ENCODE measurements around the gene QSOX1. TPM values are rescaled to one million over a fixed set of nuclear protein-coding genes. Genes with fewer than 3 reads are reported as not detected.

Gene QSOX1
- total RNA-seq, 1 experiment from 2014 or later, result 192 TPM

DNA sequence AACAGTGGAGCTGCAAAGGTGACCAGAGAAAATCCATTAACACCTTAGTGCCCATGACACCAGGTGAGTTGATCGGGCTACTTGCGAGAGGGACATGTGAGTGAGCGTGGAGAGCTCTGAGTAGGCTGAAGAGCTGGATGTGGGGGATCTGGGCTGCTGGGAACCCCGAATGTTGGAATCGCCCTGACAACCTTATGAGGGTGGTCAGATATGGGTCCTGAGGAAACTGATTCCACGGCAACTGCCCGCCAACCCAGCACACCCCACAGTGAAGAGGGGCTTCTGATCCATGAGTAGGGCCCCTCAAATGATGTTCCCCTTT is 705 bp upstream of the QSOX1 start:
- peaks cover 56% of the 10 kb centered on the region for H3K4me1 ChIP-seq (ENCODE audit: insufficient read depth, low read length)
- ChIA-PET POLR2A (ENCODE audit: unreplicated experiment) (interaction anchor here (0.6 to 1.0 kb wide), 12 partner anchors 24 to 884 kb away, joined by 3 to 17 read pairs (median 6); no protein-coding TSS in a partner anchor), CTCF (no interaction called here)
- H3K36me3 ChIP-seq (ENCODE audit: low read depth, low read length), result peaks cover 8% of the 10 kb centered on the region; the same call in 1 of the 2 replicates
- H3K4me2 ChIP-seq (ENCODE audit: low read length), result peak overlapping the region; percentile 85
- peak overlapping the region; percentile 70 for H3K4me3 ChIP-seq (ENCODE audit: low read length)
- H3K27ac ChIP-seq (ENCODE audit: low read length), result peak overlapping the region; percentile 58
- no TSS peak for BruUV-seq (replicated peaks)
- peaks cover 33% of the 10 kb centered on the region for H4K20me1 ChIP-seq (ENCODE audit: low read length)
- no peaks in the 10 kb centered on the region for H3K27me3 ChIP-seq (ENCODE audit: low read length)
- no peaks in the 10 kb centered on the region for H3K9me3 ChIP-seq (ENCODE audit: low read length)
- DNase-seq (no peak), ATAC-seq (no peak)
- intact Hi-C loops (cut with micrococcal nuclease), result no loop called here
- peak overlapping the region; percentile 82 for H3K9ac ChIP-seq (ENCODE audit: low read length)
- H2AFZ ChIP-seq (ENCODE audit: low read length), result peak overlapping the region; percentile 72
- peaks cover 48% of the 10 kb centered on the region for H3K79me2 ChIP-seq (ENCODE audit: low read length)
- TF ChIP-seq CTCF (conservative IDR thresholded peaks at IDR 0.05; ENCODE audit: low read depth, low read length) (no peak), EZH2phosphoT487 (IDR thresholded peaks at IDR 0.05; ENCODE audit: borderline replicate concordance, low read length) (no peak), EZH2 (IDR thresholded peaks at IDR 0.05; ENCODE audit: low read length, unreplicated experiment) (no peak)
- no peaks in the 10 kb centered on the region for H3K9me2 ChIP-seq (replicated peaks; ENCODE audit: low read length)
- no peaks in the 10 kb centered on the region for H3F3A ChIP-seq (ENCODE audit: low read length, unreplicated experiment)

GRCh38 chr1:180155182-180155682 is 563 bp downstream of the QSOX1 start:
- Histone ChIP-seq H2AFZ (ENCODE audit: low read length) (no peak overlapping the region), H3K79me2 (ENCODE audit: low read length) (peaks cover 61% of the 10 kb centered on the region), H3K9ac (ENCODE audit: low read length) (peak overlapping the region; percentile 93), H3K9me2 (replicated peaks; ENCODE audit: low read length) (no peaks in the 10 kb centered on the region), H3F3A (ENCODE audit: low read length, unreplicated experiment) (no peaks in the 10 kb centered on the region), H3K36me3 (ENCODE audit: low read depth, low read length) (peaks cover 21% of the 10 kb centered on the region), H3K4me2 (ENCODE audit: low read length) (peak overlapping the region; percentile 87), H3K4me3 (ENCODE audit: low read length) (peak overlapping the region; percentile 99), H3K9me3 (ENCODE audit: low read length) (no peaks in the 10 kb centered on the region), H3K27me3 (ENCODE audit: low read length) (no peaks in the 10 kb centered on the region), H4K20me1 (ENCODE audit: low read length) (peaks cover 46% of the 10 kb centered on the region), H3K27ac (ENCODE audit: low read length) (peak overlapping the region; percentile 99), H3K4me1 (ENCODE audit: insufficient read depth, low read length) (peaks cover 65% of the 10 kb centered on the region)
- TF ChIP-seq CTCF (conservative IDR thresholded peaks at IDR 0.05; ENCODE audit: low read depth, low read length), result no peak
- TF ChIP-seq EZH2phosphoT487 (IDR thresholded peaks at IDR 0.05; ENCODE audit: borderline replicate concordance, low read length), result no peak
- TF ChIP-seq EZH2 (IDR thresholded peaks at IDR 0.05; ENCODE audit: low read length, unreplicated experiment), result no peak
- DNase-seq, result no peak
- intact Hi-C loops (cut with micrococcal nuclease), result loop anchor here (5.0 kb wide), 2 partner anchors 203 to 273 kb away; partner anchors contain the start of genes CEP350 and TOR1AIP1
- ChIA-PET CTCF (no interaction called here), POLR2A (ENCODE audit: unreplicated experiment) (interaction anchor here (0.7 to 1.0 kb wide), 2 partner anchors 32 to 35 kb away, joined by 6 to 14 read pairs; no protein-coding TSS in a partner anchor)
- no peak for ATAC-seq
- BruUV-seq (replicated peaks), result no TSS peak

- no peaks in the 10 kb centered on the region for H3K27me3 ChIP-seq (ENCODE audit: low read length)
- no peak for DNase-seq
- ATAC-seq, result no peak
- ChIA-PET CTCF (interaction anchor here (0.5 kb wide), 1 partner anchor 61 kb away, joined by 3 read pairs; no protein-coding TSS in a partner anchor), POLR2A (ENCODE audit: unreplicated experiment) (no interaction called here)
- H3K36me3 ChIP-seq (ENCODE audit: low read depth, low read length), result peaks cover 27% of the 10 kb centered on the region
- peaks cover 57% of the 10 kb centered on the region for H3K4me1 ChIP-seq (ENCODE audit: insufficient read depth, low read length)
- no TSS peak for BruUV-seq (replicated peaks)
- no peaks in the 10 kb centered on the region for H3F3A ChIP-seq (ENCODE audit: low read length, unreplicated experiment)
- peak overlapping the region; percentile 87 for H3K4me2 ChIP-seq (ENCODE audit: low read length)
- H2AFZ ChIP-seq (ENCODE audit: low read length), result no peak overlapping the region
- no peaks in the 10 kb centered on the region for H3K9me3 ChIP-seq (ENCODE audit: low read length)
- H3K9me2 ChIP-seq (replicated peaks; ENCODE audit: low read length), result no peaks in the 10 kb centered on the region
- peak overlapping the region; percentile 99 for H3K27ac ChIP-seq (ENCODE audit: low read length)
- peaks cover 70% of the 10 kb centered on the region for H3K79me2 ChIP-seq (ENCODE audit: low read length)
- intact Hi-C loops (cut with micrococcal nuclease), result loop anchor here (5.0 kb wide), 2 partner anchors 204 to 274 kb away; partner anchors contain the start of genes CEP350 and TOR1AIP1
- H3K9ac ChIP-seq (ENCODE audit: low read length), result peak overlapping the region; percentile 93
- TF ChIP-seq EZH2 (IDR thresholded peaks at IDR 0.05; ENCODE audit: low read length, unreplicated experiment) (no peak), CTCF (conservative IDR thresholded peaks at IDR 0.05; ENCODE audit: low read depth, low read length) (no peak), EZH2phosphoT487 (IDR thresholded peaks at IDR 0.05; ENCODE audit: borderline replicate concordance, low read length) (no peak)
- peak overlapping the region; percentile 99 for H3K4me3 ChIP-seq (ENCODE audit: low read length)
- peaks cover 54% of the 10 kb centered on the region for H4K20me1 ChIP-seq (ENCODE audit: low read length)
Measured at GRCh38 chr1:180156201-180156600, 1.5 kb downstream of the QSOX1 start.

Data from PC-3 (cell line).